Type B pancreatic cell (in vitro differentiated cells): Measurements from ENCODE around the gene TTC28. TPM values are rescaled to one million over a fixed set of nuclear protein-coding genes. Genes with fewer than 3 reads are reported as not detected.

Experiments
- DNase-seq: peaks from one replicate; pipeline ENCODE4 v3.0.0; 2021; ENCODE audit warnings: mixed read lengths; ENCODE audit not compliant: unreplicated experiment; ENCODE audit errors: extremely low spot score
- H3K27ac Mint-ChIP-seq: 2 replicates; pipeline ENCODE4 v1.8.0; 2021; ENCODE audit warnings: mild to moderate bottlenecking, mixed read lengths
- H3K27me3 Mint-ChIP-seq: 2 replicates; pipeline ENCODE4 v1.8.0; 2021; ENCODE audit warnings: mixed read lengths
- H3K36me3 Mint-ChIP-seq: 2 replicates; pipeline ENCODE4 v1.8.0; 2021; ENCODE audit warnings: mixed read lengths
- H3K4me1 Mint-ChIP-seq: one replicate; pipeline ENCODE4 v1.8.0; 2021; ENCODE audit warnings: mixed read lengths; ENCODE audit not compliant: unreplicated experiment
- H3K4me3 Mint-ChIP-seq: 2 replicates; pipeline ENCODE4 v1.8.0; 2021; ENCODE audit warnings: mild to moderate bottlenecking, mixed read lengths
- H3K9me3 Mint-ChIP-seq: 2 replicates; pipeline ENCODE4 v1.8.0; 2021; ENCODE audit warnings: mixed read lengths
- CTCF ChIP-seq: fragments of 200-600 bp; sonication (generic); conservative IDR thresholded peaks from 2 replicates; pipeline ENCODE4 v1.5.0; 2021; ENCODE audit warnings: antibody characterized with exemption, mild to moderate bottlenecking
- total RNA-seq: library from RNA; stranded (reverse); gene quantifications from 2 replicates; pipeline ENCODE4 v1.2.1, GENCODE V29; 2021; ENCODE audit warnings: low replicate concordance

The TTC28 gene
- total RNA-seq, 1 donor from 2014 or later, result 59.2 TPM

GRCh38 chr22:28139961-28140360, 539.7 kb downstream of the TTC28 start:
- H3K4me3 Mint-ChIP-seq, result no peak overlapping the region
- H3K27me3 Mint-ChIP-seq, result no peaks in the 10 kb centered on the region
- no peak for TF ChIP-seq CTCF
- H3K4me1 Mint-ChIP-seq, result peaks cover 50% of the 10 kb centered on the region
- peaks cover 4% of the 10 kb centered on the region for H3K36me3 Mint-ChIP-seq
- H3K9me3 Mint-ChIP-seq, result no peaks in the 10 kb centered on the region
- H3K27ac Mint-ChIP-seq, result no peak overlapping the region
- DNase-seq, result no peak

- Mint-ChIP-seq H3K27me3 (no peaks in the 10 kb centered on the region), H3K4me1 (peaks cover 50% of the 10 kb centered on the region), H3K9me3 (peaks cover 4% of the 10 kb centered on the region), H3K4me3 (no peak overlapping the region), H3K27ac (no peak overlapping the region), H3K36me3 (peaks cover 4% of the 10 kb centered on the region)
- no peak for DNase-seq
- no peak for TF ChIP-seq CTCF
Measured at GRCh38 chr22:28139516-28139915, 540.1 kb downstream of the TTC28 start.

- peaks cover 34% of the 10 kb centered on the region for H3K4me1 Mint-ChIP-seq
- TF ChIP-seq CTCF, result no peak
- H3K27me3 Mint-ChIP-seq, result no peaks in the 10 kb centered on the region
- no peak for DNase-seq
- H3K4me3 Mint-ChIP-seq, result no peak overlapping the region
- peaks cover 7% of the 10 kb centered on the region for H3K36me3 Mint-ChIP-seq
- H3K9me3 Mint-ChIP-seq, result peaks cover 8% of the 10 kb centered on the region
- no peak overlapping the region for H3K27ac Mint-ChIP-seq
Measured at GRCh38 chr22:28137036-28137435, 542.6 kb downstream of the TTC28 start.

- DNase-seq, result no peak
- H3K4me1 Mint-ChIP-seq, result no peaks in the 10 kb centered on the region
- H3K4me3 Mint-ChIP-seq, result no peak overlapping the region
- H3K27ac Mint-ChIP-seq, result no peak overlapping the region
- peaks cover 8% of the 10 kb centered on the region for H3K9me3 Mint-ChIP-seq
- H3K27me3 Mint-ChIP-seq, result no peaks in the 10 kb centered on the region
- peaks cover 7% of the 10 kb centered on the region for H3K36me3 Mint-ChIP-seq
- TF ChIP-seq CTCF, result no peak
Measured at GRCh38 chr22:28132466-28132865, 547.2 kb downstream of the TTC28 start.

- Mint-ChIP-seq H3K4me1 (no peaks in the 10 kb centered on the region), H3K36me3 (peaks cover 2% of the 10 kb centered on the region), H3K9me3 (peaks cover 3% of the 10 kb centered on the region), H3K4me3 (no peak overlapping the region), H3K27ac (no peak overlapping the region), H3K27me3 (no peaks in the 10 kb centered on the region)
- no peak for DNase-seq
- TF ChIP-seq CTCF, result no peak
Measured at GRCh38 chr22:28129319-28129962, 550.2 kb downstream of the TTC28 start.
